Panc1 (cell line): Measurements from ENCODE around the gene PIPOX. TPM values are rescaled to one million over a fixed set of nuclear protein-coding genes. Genes with fewer than 3 reads are reported as not detected.

Experiments
- ATAC-seq: fragments of 200-7000 bp; cut with Tn5 transposase; 2 replicates; pipeline ENCODE4 v1.9.1; 2020; ENCODE audit warnings: mild to moderate bottlenecking, moderate library complexity
- BruUV-seq: library from RNA; stranded (reverse); fragments of 400-500 nt; replicated peaks from 2 replicates; lab custom pipeline; 2021; lab: Mats Ljungman, UMichigan
- CTCF ChIA-PET: fragments of 300-600 bp; sonication (Branson Sonifier 250); formaldehyde crosslinking; loops from one replicate; lab custom pipeline; 2022; ENCODE audit warnings: antibody characterized with exemption; lab: Charles Lee
- POLR2A ChIA-PET: fragments of 300-600 bp; sonication (Branson Sonifier 250); formaldehyde crosslinking; loops from one replicate; lab custom pipeline; 2022; ENCODE audit warnings: antibody characterized with exemption; lab: Charles Lee
- DNase-seq: peaks from one replicate; pipeline ENCODE4 v3.0.0-alpha.2; 2010; ENCODE audit warnings: low read depth, low spot score
- H3K27ac ChIP-seq: 2 replicates; pipeline ENCODE4 v1.5.1; 2011; ENCODE audit warnings: mild to moderate bottlenecking, low read length, inconsistent platforms
- H3K27me3 ChIP-seq: fragments of 200-500 bp; sonication (Bioruptor generic); 2 replicates; pipeline ENCODE4 v1.6.0; 2014; ENCODE audit warnings: low read length, inconsistent platforms; ENCODE audit not compliant: control insufficient read depth, insufficient read depth
- H3K36me3 ChIP-seq: fragments of 200-500 bp; sonication (Bioruptor generic); 2 replicates; pipeline ENCODE4 v1.5.1; 2014; ENCODE audit warnings: inconsistent platforms, mild to moderate bottlenecking, low read length, moderate library complexity; ENCODE audit not compliant: control insufficient read depth, insufficient read depth
- H3K4me1 ChIP-seq: 2 replicates; pipeline ENCODE4 v1.5.1; 2011; ENCODE audit warnings: inconsistent platforms, mild to moderate bottlenecking, low read length, moderate library complexity; ENCODE audit not compliant: control insufficient read depth, insufficient read depth
- H3K4me3 ChIP-seq, 2 experiments: 2 replicates each; pipeline ENCODE4 v1.5.1; 2011 to 2012; ENCODE audit warnings: low read depth in 2 of 2, low read length in 2 of 2, mild to moderate bottlenecking in 2 of 2, inconsistent platforms in 1 of 2, moderate library complexity in 1 of 2
- H3K9me3 ChIP-seq: fragments of 200-500 bp; sonication (Bioruptor generic); 2 replicates; pipeline ENCODE4 v1.5.1; 2014; ENCODE audit warnings: low read depth, mild to moderate bottlenecking, inconsistent platforms, low read length, moderate library complexity; ENCODE audit not compliant: control insufficient read depth, insufficient read depth
- POLR2AphosphoS5 ChIP-seq: IDR thresholded peaks from 2 replicates; pipeline ENCODE4 v1.6.1; 2012; ENCODE audit warnings: mild to moderate bottlenecking, low read depth, low read length, moderate library complexity
- SIN3A ChIP-seq: IDR thresholded peaks from 2 replicates; pipeline ENCODE4 v1.6.1; 2012; ENCODE audit warnings: low read depth, mild to moderate bottlenecking, low read length, moderate library complexity, borderline replicate concordance; ENCODE audit not compliant: insufficient read depth
- TCF7L2 ChIP-seq: IDR thresholded peaks from 2 replicates; pipeline ENCODE4 v1.6.1; 2011; ENCODE audit warnings: mild to moderate bottlenecking, low read depth, low read length, inconsistent platforms
- in situ Hi-C: cut with HindIII; loops from 2 replicates; pipeline ENCODE4 v1.10.0; 2016; ENCODE audit warnings: low sequenced_read_pairs, low pct_unique_long_range_greater_than_20kb
- intact Hi-C: fragments of 100-400 bp; cut with micrococcal nuclease; formaldehyde crosslinking; loops from one replicate; pipeline ENCODE4 v1.10.0; 2022; ENCODE audit not compliant: unreplicated experiment
- total RNA-seq: library from RNA; stranded (reverse); gene quantifications from one replicate; pipeline ENCODE4 v1.2.1, GENCODE V29; 2021; ENCODE audit not compliant: unreplicated experiment
- TF ChIP-seq, protein P1 (sequence below): fragments of 450-650 bp; IDR thresholded peaks from 2 replicates; pipeline ENCODE4 v1.5.1; 2017; ENCODE audit warnings: mild to moderate bottlenecking
- TF ChIP-seq, protein P2 (sequence below), 2 experiments: IDR thresholded peaks; 2 replicates each; pipeline ENCODE4 v1.6.1; 2011 to 2012; ENCODE audit warnings: low read depth in 2 of 2, control low read depth in 1 of 2, low read length in 1 of 2, mild to moderate bottlenecking in 1 of 2, moderate library complexity in 1 of 2; ENCODE audit not compliant: insufficient read depth in 1 of 2

PIPOX gene
- total RNA-seq, 1 experiment from 2014 or later: 2.4 TPM

DNA sequence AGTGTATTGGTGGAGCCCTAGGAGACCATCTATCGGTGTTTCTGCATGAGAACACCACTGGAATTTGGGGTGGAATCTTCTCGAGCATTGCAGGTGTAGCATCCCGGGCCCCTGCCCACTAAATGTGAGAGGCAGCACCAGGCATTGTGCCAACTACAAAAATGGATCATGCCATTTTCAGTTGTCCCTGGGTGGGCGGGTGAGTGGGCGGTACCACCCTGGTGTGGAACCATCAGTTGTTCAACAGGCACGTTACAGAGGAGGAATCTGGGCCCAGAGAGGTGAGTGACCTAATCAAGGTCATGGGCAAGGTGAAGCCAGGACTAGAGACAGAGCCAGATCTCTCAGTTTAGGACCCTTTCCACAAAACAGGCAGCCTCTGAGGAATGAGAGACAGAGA, 8.8 kb downstream of the PIPOX start:
- DNase-seq (no peak), ATAC-seq (no peak)
- no peaks in the 10 kb centered on the region for H3K4me1 ChIP-seq
- H3K27ac ChIP-seq: no peak overlapping the region
- TF ChIP-seq SIN3A (no peak), TCF7L2 (no peak), POLR2AphosphoS5 (no peak)
- TF ChIP-seq, protein P1, sequence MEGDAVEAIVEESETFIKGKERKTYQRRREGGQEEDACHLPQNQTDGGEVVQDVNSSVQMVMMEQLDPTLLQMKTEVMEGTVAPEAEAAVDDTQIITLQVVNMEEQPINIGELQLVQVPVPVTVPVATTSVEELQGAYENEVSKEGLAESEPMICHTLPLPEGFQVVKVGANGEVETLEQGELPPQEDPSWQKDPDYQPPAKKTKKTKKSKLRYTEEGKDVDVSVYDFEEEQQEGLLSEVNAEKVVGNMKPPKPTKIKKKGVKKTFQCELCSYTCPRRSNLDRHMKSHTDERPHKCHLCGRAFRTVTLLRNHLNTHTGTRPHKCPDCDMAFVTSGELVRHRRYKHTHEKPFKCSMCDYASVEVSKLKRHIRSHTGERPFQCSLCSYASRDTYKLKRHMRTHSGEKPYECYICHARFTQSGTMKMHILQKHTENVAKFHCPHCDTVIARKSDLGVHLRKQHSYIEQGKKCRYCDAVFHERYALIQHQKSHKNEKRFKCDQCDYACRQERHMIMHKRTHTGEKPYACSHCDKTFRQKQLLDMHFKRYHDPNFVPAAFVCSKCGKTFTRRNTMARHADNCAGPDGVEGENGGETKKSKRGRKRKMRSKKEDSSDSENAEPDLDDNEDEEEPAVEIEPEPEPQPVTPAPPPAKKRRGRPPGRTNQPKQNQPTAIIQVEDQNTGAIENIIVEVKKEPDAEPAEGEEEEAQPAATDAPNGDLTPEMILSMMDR: no peak
- no peaks in the 10 kb centered on the region for H3K36me3 ChIP-seq
- no TSS peak for BruUV-seq
- H3K27me3 ChIP-seq: peaks cover 13% of the 10 kb centered on the region
- CTCF ChIA-PET: interaction anchor here (1.5 kb wide), 1 partner anchor 86 kb away, joined by 4 read pairs; no protein-coding TSS in a partner anchor
- POLR2A ChIA-PET: interaction anchor here (0.6 to 0.7 kb wide), 2 partner anchors 16 to 107 kb away, joined by 3 to 4 read pairs; no protein-coding TSS in a partner anchor
- intact Hi-C loops (no loop called here), in situ Hi-C loops (no loop called here)
- H3K9me3 ChIP-seq: no peaks in the 10 kb centered on the region
- no peak overlapping the region for H3K4me3 ChIP-seq

DNA sequence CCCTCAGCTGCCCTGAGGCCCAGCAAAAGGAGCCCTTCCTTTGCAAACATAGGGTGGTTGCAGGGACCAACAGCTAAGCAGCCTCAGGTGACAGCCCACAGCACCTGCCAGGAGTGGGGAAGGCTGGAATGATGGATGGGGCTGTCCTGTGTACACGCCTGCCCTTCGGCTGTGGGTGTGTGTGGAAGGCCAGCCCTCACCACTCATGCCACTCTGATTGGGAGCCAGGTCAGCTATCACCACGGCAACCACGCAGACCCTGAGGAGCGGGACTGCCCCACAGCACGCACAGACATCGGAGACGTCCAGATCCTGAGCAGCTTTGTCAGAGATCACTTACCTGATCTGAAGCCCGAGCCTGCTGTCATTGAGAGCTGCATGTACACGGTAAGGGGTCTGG, 11.9 kb downstream of the PIPOX start:
- ATAC-seq (no peak), DNase-seq (no peak)
- intact Hi-C loops: no loop called here
- no peak overlapping the region for H3K27ac ChIP-seq
- ChIA-PET CTCF (interaction anchor here (0.8 kb wide), 1 partner anchor 81 kb away, joined by 3 read pairs; no protein-coding TSS in a partner anchor), POLR2A (no interaction called here)
- no TSS peak for BruUV-seq
- H3K27me3 ChIP-seq: no peaks in the 10 kb centered on the region; the same call in 1 of the 2 replicates
- in situ Hi-C loops: no loop called here
- H3K4me1 ChIP-seq: no peaks in the 10 kb centered on the region
- no peaks in the 10 kb centered on the region for H3K36me3 ChIP-seq
- H3K4me3 ChIP-seq: no peak overlapping the region
- H3K9me3 ChIP-seq: no peaks in the 10 kb centered on the region
- TF ChIP-seq, protein P2, sequence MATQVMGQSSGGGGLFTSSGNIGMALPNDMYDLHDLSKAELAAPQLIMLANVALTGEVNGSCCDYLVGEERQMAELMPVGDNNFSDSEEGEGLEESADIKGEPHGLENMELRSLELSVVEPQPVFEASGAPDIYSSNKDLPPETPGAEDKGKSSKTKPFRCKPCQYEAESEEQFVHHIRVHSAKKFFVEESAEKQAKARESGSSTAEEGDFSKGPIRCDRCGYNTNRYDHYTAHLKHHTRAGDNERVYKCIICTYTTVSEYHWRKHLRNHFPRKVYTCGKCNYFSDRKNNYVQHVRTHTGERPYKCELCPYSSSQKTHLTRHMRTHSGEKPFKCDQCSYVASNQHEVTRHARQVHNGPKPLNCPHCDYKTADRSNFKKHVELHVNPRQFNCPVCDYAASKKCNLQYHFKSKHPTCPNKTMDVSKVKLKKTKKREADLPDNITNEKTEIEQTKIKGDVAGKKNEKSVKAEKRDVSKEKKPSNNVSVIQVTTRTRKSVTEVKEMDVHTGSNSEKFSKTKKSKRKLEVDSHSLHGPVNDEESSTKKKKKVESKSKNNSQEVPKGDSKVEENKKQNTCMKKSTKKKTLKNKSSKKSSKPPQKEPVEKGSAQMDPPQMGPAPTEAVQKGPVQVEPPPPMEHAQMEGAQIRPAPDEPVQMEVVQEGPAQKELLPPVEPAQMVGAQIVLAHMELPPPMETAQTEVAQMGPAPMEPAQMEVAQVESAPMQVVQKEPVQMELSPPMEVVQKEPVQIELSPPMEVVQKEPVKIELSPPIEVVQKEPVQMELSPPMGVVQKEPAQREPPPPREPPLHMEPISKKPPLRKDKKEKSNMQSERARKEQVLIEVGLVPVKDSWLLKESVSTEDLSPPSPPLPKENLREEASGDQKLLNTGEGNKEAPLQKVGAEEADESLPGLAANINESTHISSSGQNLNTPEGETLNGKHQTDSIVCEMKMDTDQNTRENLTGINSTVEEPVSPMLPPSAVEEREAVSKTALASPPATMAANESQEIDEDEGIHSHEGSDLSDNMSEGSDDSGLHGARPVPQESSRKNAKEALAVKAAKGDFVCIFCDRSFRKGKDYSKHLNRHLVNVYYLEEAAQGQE (IDR thresholded peaks at IDR 0.05; ENCODE audit: insufficient read depth in 1 of 2, low read depth in 2 of 2, low read length in 1 of 2): no peak
- TF ChIP-seq POLR2AphosphoS5 (no peak), TCF7L2 (no peak), SIN3A (no peak)
- TF ChIP-seq, protein P1: no peak
